SK-N-SH treated with all-trans-retinoic acid at 6 μM for 48 hours (cell line): ENCODE measurements around the gene C1orf105.

ENCODE experiments used
- ATAC-seq: fragments of 200-7000 bp; cut with Tn5 transposase; 3 replicates; pipeline ENCODE4 v1.9.1; 2020; ENCODE audit warnings: mild to moderate bottlenecking, moderate library complexity
- ARNTL ChIP-seq: fragments of 450-650 bp; formaldehyde crosslinking; IDR thresholded peaks from 2 replicates; pipeline ENCODE4 v1.5.0; 2020; ENCODE audit warnings: low read depth, mild to moderate bottlenecking, moderate library complexity, borderline replicate concordance
- BACH2 ChIP-seq: fragments of 250-450 bp; sonication (Bioruptor Pico); IDR thresholded peaks from 2 replicates; pipeline ENCODE4 v1.9.0; 2021; ENCODE audit warnings: mild to moderate bottlenecking, borderline replicate concordance
- CREB5 ChIP-seq: fragments of 250-450 bp; sonication (Bioruptor Pico); IDR thresholded peaks from 2 replicates; pipeline ENCODE4 v1.5.1; 2020; ENCODE audit warnings: low read depth, mild to moderate bottlenecking, moderate library complexity
- CSDC2 ChIP-seq: fragments of 250-450 bp; sonication (Bioruptor Pico); IDR thresholded peaks from 2 replicates; pipeline ENCODE4 v1.5.0; 2020; ENCODE audit warnings: mild to moderate bottlenecking, moderate library complexity
- CSRNP3 ChIP-seq: fragments of 250-450 bp; sonication (Bioruptor Pico); IDR thresholded peaks from 2 replicates; pipeline ENCODE4 v1.5.1; 2021; ENCODE audit warnings: mild to moderate bottlenecking, moderate library complexity
- ESRRG ChIP-seq: fragments of 250-450 bp; sonication (Bioruptor Pico); IDR thresholded peaks from 2 replicates; pipeline ENCODE4 v1.6.1; 2021; ENCODE audit warnings: mild to moderate bottlenecking
- GLIS3 ChIP-seq: fragments of 250-450 bp; sonication (Bioruptor Pico); IDR thresholded peaks from 2 replicates; pipeline ENCODE4 v1.5.0; 2020; ENCODE audit warnings: mild to moderate bottlenecking, moderate library complexity
- ISL1 ChIP-seq: fragments of 250-450 bp; sonication (Bioruptor Pico); IDR thresholded peaks from 2 replicates; pipeline ENCODE4 v2.1.2; 2022; ENCODE audit warnings: mild to moderate bottlenecking, moderate library complexity
- OSR1 ChIP-seq: fragments of 250-450 bp; sonication (Bioruptor Pico); IDR thresholded peaks from 2 replicates; pipeline ENCODE4 v1.8.0; 2022; ENCODE audit warnings: moderate library complexity, mild to moderate bottlenecking, inconsistent platforms
- PATZ1 ChIP-seq: fragments of 250-450 bp; sonication (Bioruptor Pico); IDR thresholded peaks from 2 replicates; pipeline ENCODE4 v1.8.0; 2020; ENCODE audit warnings: mild to moderate bottlenecking, moderate library complexity, borderline replicate concordance
- POU6F1 ChIP-seq: fragments of 250-450 bp; sonication (Bioruptor Pico); IDR thresholded peaks from 2 replicates; pipeline ENCODE4 v1.8.0; 2021; ENCODE audit warnings: low read depth, mild to moderate bottlenecking, moderate library complexity, borderline replicate concordance
- PPARA ChIP-seq: fragments of 250-450 bp; sonication (Bioruptor Pico); IDR thresholded peaks from 2 replicates; pipeline ENCODE4 v1.5.0; 2020; ENCODE audit warnings: mild to moderate bottlenecking, borderline replicate concordance
- RARB ChIP-seq: fragments of 250-450 bp; sonication (Bioruptor Pico); IDR thresholded peaks from 2 replicates; pipeline ENCODE4 v1.8.0; 2021; ENCODE audit warnings: mild to moderate bottlenecking, moderate library complexity
- SNAI2 ChIP-seq: fragments of 250-450 bp; sonication (Bioruptor Pico); IDR thresholded peaks from 2 replicates; pipeline ENCODE4 v1.5.0; 2020; ENCODE audit warnings: mild to moderate bottlenecking, moderate library complexity
- TCF4 ChIP-seq: fragments of 250-450 bp; sonication (Bioruptor Pico); IDR thresholded peaks from 2 replicates; pipeline ENCODE4 v1.8.0; 2021; ENCODE audit warnings: mild to moderate bottlenecking, moderate library complexity, borderline replicate concordance
- TOX ChIP-seq: fragments of 250-450 bp; sonication (Bioruptor Pico); IDR thresholded peaks from 2 replicates; pipeline ENCODE4 v1.8.0; 2021; ENCODE audit warnings: mild to moderate bottlenecking, moderate library complexity, borderline replicate concordance
- TSHZ2 ChIP-seq: fragments of 250-450 bp; sonication (Bioruptor Pico); IDR thresholded peaks from 2 replicates; pipeline ENCODE4 v1.5.0; 2020; ENCODE audit warnings: mild to moderate bottlenecking, moderate library complexity
- ZC3H10 ChIP-seq: fragments of 250-450 bp; sonication (Bioruptor Pico); IDR thresholded peaks from 2 replicates; pipeline ENCODE4 v1.5.1; 2021; ENCODE audit warnings: mild to moderate bottlenecking, moderate library complexity
- ZFP3 ChIP-seq: fragments of 250-450 bp; sonication (Bioruptor Pico); IDR thresholded peaks from 2 replicates; pipeline ENCODE4 v1.5.0; 2020; ENCODE audit warnings: mild to moderate bottlenecking, moderate library complexity
- ZNF565 ChIP-seq: fragments of 450-650 bp; formaldehyde crosslinking; conservative IDR thresholded peaks from 2 replicates; pipeline ENCODE4 v1.5.0; 2020; ENCODE audit warnings: low read depth, mild to moderate bottlenecking, moderate library complexity
- ZNF70 ChIP-seq: fragments of 450-650 bp; formaldehyde crosslinking; IDR thresholded peaks from 2 replicates; pipeline ENCODE4 v1.5.0; 2020; ENCODE audit warnings: mild to moderate bottlenecking, moderate library complexity
- ZNF8 ChIP-seq: fragments of 450-650 bp; formaldehyde crosslinking; IDR thresholded peaks from 2 replicates; pipeline ENCODE4 v1.5.0; 2020; ENCODE audit warnings: mild to moderate bottlenecking, moderate library complexity

C1orf105 gene

GRCh38 chr1:172400722-172401105 is 19.8 kb upstream of the C1orf105 start:
- no peak for TF ChIP-seq GLIS3 (CRISPR knock-in tag)
- no peak for TF ChIP-seq PATZ1 (CRISPR knock-in tag)
- no peak for TF ChIP-seq TSHZ2 (CRISPR knock-in tag)
- no peak for TF ChIP-seq ARNTL (CRISPR knock-in tag)
- TF ChIP-seq ZNF70 (CRISPR knock-in tag) = no peak
- no peak for ATAC-seq

GRCh38 chr1:172401477-172401876 is 19.0 kb upstream of the C1orf105 start:
- no peak for ATAC-seq
- TF ChIP-seq ESRRG (CRISPR knock-in tag) = no peak
- no peak for TF ChIP-seq RARB
- TF ChIP-seq BACH2 (CRISPR knock-in tag) = no peak
- no peak for TF ChIP-seq OSR1 (CRISPR knock-in tag)
- no peak for TF ChIP-seq ZC3H10 (CRISPR knock-in tag)
- TF ChIP-seq SNAI2 (CRISPR knock-in tag) = no peak
- no peak for TF ChIP-seq ZNF565 (CRISPR knock-in tag)
- no peak for TF ChIP-seq TCF4 (CRISPR knock-in tag)
- TF ChIP-seq ISL1 (CRISPR knock-in tag) = no peak
- no peak for TF ChIP-seq ZFP3 (CRISPR knock-in tag)

- TF ChIP-seq POU6F1 (CRISPR knock-in tag) = no peak
- TF ChIP-seq PATZ1 (CRISPR knock-in tag) = no peak
- TF ChIP-seq ZNF8 (CRISPR knock-in tag) = no peak
- no peak for TF ChIP-seq ISL1 (CRISPR knock-in tag)
- TF ChIP-seq TSHZ2 (CRISPR knock-in tag) = no peak
- TF ChIP-seq PPARA (CRISPR knock-in tag) = no peak
- no peak for TF ChIP-seq ARNTL (CRISPR knock-in tag)
- no peak for TF ChIP-seq TCF4 (CRISPR knock-in tag)
- TF ChIP-seq CSDC2 (CRISPR knock-in tag) = no peak
- TF ChIP-seq CREB5 = no peak
- no peak for TF ChIP-seq ZNF70 (CRISPR knock-in tag)
- TF ChIP-seq ESRRG (CRISPR knock-in tag) = no peak
- no peak for TF ChIP-seq TOX (CRISPR knock-in tag)
- no peak for TF ChIP-seq OSR1 (CRISPR knock-in tag)
- TF ChIP-seq SNAI2 (CRISPR knock-in tag) = no peak
- TF ChIP-seq ZFP3 (CRISPR knock-in tag) = no peak
- no peak for TF ChIP-seq CSRNP3
- no peak for ATAC-seq
Observed at GRCh38 chr1:172401892-172402291, 18.6 kb upstream of the C1orf105 start.
